ENCODE measurements around the gene FHIP2A.
"Not testable (repeated sequence)": the region's sequence is repeated elsewhere in the genome, so short reads cannot be mapped to it uniquely, and the experiment has no call there.

The FHIP2A gene

GRCh38 chr10:114821293-114821914, at the start of gene FHIP2A:
TSS of gene FHIP2A (plus strand) at chr10:114821780. CDS start at chr10:114822079, 299 bp downstream.
- peak; percentile 40 to 54 for DNase-seq (ENCODE audit: low read depth in 2 of 2)

- DNase-seq (ENCODE audit: low read depth in 2 of 2) = no peak
Observed at GRCh38 chr10:114772496-114773196, 48.9 kb upstream of the FHIP2A start.

GRCh38 chr10:114773197-114773532, 48.4 kb upstream of the FHIP2A start:
- no peak for DNase-seq (ENCODE audit: low read depth in 2 of 2)

- DNase-seq (ENCODE audit: low read depth in 2 of 2) = not testable (repeated sequence)
Observed at GRCh38 chr10:114775082-114775481, 46.5 kb upstream of the FHIP2A start.

- no peak for DNase-seq (ENCODE audit: low read depth in 2 of 2)
Observed at GRCh38 chr10:114777415-114777814, 44.2 kb upstream of the FHIP2A start.

- DNase-seq (ENCODE audit: low read depth in 2 of 2) = peak; percentile 70 to 81
Observed at GRCh38 chr10:114779803-114780576, 41.6 kb upstream of the FHIP2A start.

- DNase-seq (ENCODE audit: low read depth in 2 of 2) = no peak
Observed at GRCh38 chr10:114780577-114781184, 40.9 kb upstream of the FHIP2A start.

GRCh38 chr10:114782666-114783065, 38.9 kb upstream of the FHIP2A start:
- DNase-seq (ENCODE audit: low read depth in 2 of 2) = no peak

- DNase-seq (ENCODE audit: low read depth in 2 of 2) = no peak
Observed at GRCh38 chr10:114783686-114784085, 37.9 kb upstream of the FHIP2A start.

GRCh38 chr10:114786492-114786891, 35.1 kb upstream of the FHIP2A start:
- peak; percentile 11 to 14 for DNase-seq (ENCODE audit: low read depth in 2 of 2)

GRCh38 chr10:114787131-114787530, 34.4 kb upstream of the FHIP2A start:
- not testable (repeated sequence) for DNase-seq (ENCODE audit: low read depth in 2 of 2)

GRCh38 chr10:114791768-114792167, 29.8 kb upstream of the FHIP2A start:
- DNase-seq (ENCODE audit: low read depth in 2 of 2) = no peak

- no peak for DNase-seq (ENCODE audit: low read depth in 2 of 2)
Observed at GRCh38 chr10:114795039-114795438, 26.5 kb upstream of the FHIP2A start.

- no peak for DNase-seq (ENCODE audit: low read depth in 2 of 2)
Observed at GRCh38 chr10:114800361-114800760, 21.2 kb upstream of the FHIP2A start.

GRCh38 chr10:114801411-114801813, 20.2 kb upstream of the FHIP2A start:
- DNase-seq (ENCODE audit: low read depth in 2 of 2) = no peak

GRCh38 chr10:114802177-114802576, 19.4 kb upstream of the FHIP2A start:
- DNase-seq (ENCODE audit: low read depth in 2 of 2) = no peak

GRCh38 chr10:114806562-114807391, 14.8 kb upstream of the FHIP2A start:
- no peak for DNase-seq (ENCODE audit: low read depth in 2 of 2)

GRCh38 chr10:114808982-114809381, 12.6 kb upstream of the FHIP2A start:
- no peak for DNase-seq (ENCODE audit: low read depth in 2 of 2)

GRCh38 chr10:114810926-114811325, 10.7 kb upstream of the FHIP2A start:
- DNase-seq (ENCODE audit: low read depth in 2 of 2) = no peak

GRCh38 chr10:114811862-114812261, 9.7 kb upstream of the FHIP2A start:
- no peak for DNase-seq (ENCODE audit: low read depth in 2 of 2)

GRCh38 chr10:114815791-114816190, 5.8 kb upstream of the FHIP2A start:
- DNase-seq (ENCODE audit: low read depth in 2 of 2) = no peak

Measured in fibroblast of skin of left biceps (primary cell).